Stimulated activated naive CD8-positive, alpha-beta T cell treated with anti-CD3 and anti-CD28 coated beads, Interleukin-15, Interleukin-2, amounts not matched to agents 100 U/mL and 50 U/mL, for 24 hours (primary cell): ENCODE measurements around the gene FZD10.

Source experiments
- ATAC-seq: fragments of 150-1000 bp; cut with Tn5 transposase; one replicate; pipeline ENCODE4 v1.10.0; 2021
- DNase-seq: peaks from one replicate; pipeline ENCODE4 v3.0.0; 2021

FZD10 gene

GRCh38 chr12:130212384-130212989 is 50.2 kb downstream of the FZD10 start:
- ATAC-seq (no peak), DNase-seq (no peak)

- ATAC-seq (no peak), DNase-seq (no peak)
Observed at GRCh38 chr12:130213249-130213648, 51.0 kb downstream of the FZD10 start.

GRCh38 chr12:130214686-130215395 is 52.6 kb downstream of the FZD10 start:
- DNase-seq = no peak
- no peak for ATAC-seq
